CD4-positive, alpha-beta T cell (primary cell): Measurements from ENCODE around the gene ZSCAN2. TPM values are rescaled to one million over a fixed set of nuclear protein-coding genes. Genes with fewer than 3 reads are reported as not detected.
"Not testable (repeated sequence)": the region's sequence is repeated elsewhere in the genome, so short reads cannot be mapped to it uniquely, and the experiment has no call there.

ENCODE experiments used
- ATAC-seq: fragments of 200-7000 bp; cut with Tn5 transposase; one replicate; pipeline ENCODE4 v1.10.0; 2022; ENCODE audit warnings: mild to moderate bottlenecking; ENCODE audit not compliant: poor library complexity
- CTCF ChIA-PET: fragments of 350-600 bp; sonication (Branson Sonifier 250); formaldehyde crosslinking; loops from one replicate; lab custom pipeline; 2021; ENCODE audit warnings: antibody characterized with exemption, inconsistent platforms; lab: Charles Lee
- POLR2A ChIA-PET: fragments of 350-600 bp; sonication (Branson Sonifier 250); formaldehyde crosslinking; loops from one replicate; lab custom pipeline; 2021; ENCODE audit warnings: antibody characterized with exemption, inconsistent platforms; lab: Charles Lee
- DNase-seq, 14 experiments: peaks; one replicate each; pipeline ENCODE4 v3.0.0-alpha.2; 2013 to 2020; ENCODE audit warnings: mixed read lengths in 2 of 14
- H3K27ac ChIP-seq, 2 donors: one replicate each; pipeline versions ENCODE4 v1.5.1 to v1.7.0; 2013; ENCODE audit warnings: low read length in 2 of 2, low read depth in 1 of 2, mild to moderate bottlenecking in 1 of 2
- H3K27me3 ChIP-seq, 2 experiments: 1 replicate in 1 of 2; 2 replicates in 1 of 2; pipeline versions ENCODE4 v1.6.1 to v1.7.0; 2013; ENCODE audit warnings: low read length in 2 of 2, control low read depth in 1 of 2, mild to moderate bottlenecking in 1 of 2, moderate library complexity in 1 of 2; ENCODE audit not compliant: insufficient read depth in 2 of 2, control insufficient read depth in 1 of 2
- H3K36me3 ChIP-seq: one replicate; pipeline ENCODE4 v1.6.1; 2013; ENCODE audit warnings: low read length, control low read depth; ENCODE audit not compliant: insufficient read depth
- H3K4me1 ChIP-seq: one replicate; pipeline ENCODE4 v1.6.1; 2013; ENCODE audit warnings: low read length, control low read depth; ENCODE audit not compliant: insufficient read depth
- H3K4me3 ChIP-seq: one replicate; pipeline ENCODE4 v1.5.1; 2013; ENCODE audit warnings: mild to moderate bottlenecking, low read length, moderate library complexity
- H3K9me3 ChIP-seq, 2 experiments: 1 replicate in 1 of 2; 2 replicates in 1 of 2; pipeline versions ENCODE4 v1.6.1 to v1.7.0; 2013; ENCODE audit warnings: low read length in 2 of 2, mild to moderate bottlenecking in 2 of 2, control low read depth in 1 of 2, moderate library complexity in 1 of 2; ENCODE audit not compliant: control insufficient read depth in 1 of 2, insufficient read depth in 1 of 2
- H3K27ac Mint-ChIP-seq: one replicate; pipeline ENCODE4 v1.8.0; 2020; ENCODE audit warnings: mixed read lengths
- H3K27me3 Mint-ChIP-seq: one replicate; pipeline ENCODE4 v1.8.0; 2021; ENCODE audit warnings: mixed read lengths
- H3K36me3 Mint-ChIP-seq: one replicate; pipeline ENCODE4 v1.8.0; 2021; ENCODE audit warnings: low read depth, mixed read lengths
- H3K4me1 Mint-ChIP-seq: one replicate; pipeline ENCODE4 v1.8.0; 2021; ENCODE audit warnings: low read depth, mixed read lengths
- H3K4me3 Mint-ChIP-seq: one replicate; pipeline ENCODE4 v1.8.0; 2020; ENCODE audit warnings: mild to moderate bottlenecking, mixed read lengths
- H3K9me3 Mint-ChIP-seq: one replicate; pipeline ENCODE4 v1.8.0; 2020; ENCODE audit warnings: mixed read lengths
- CTCF ChIP-seq: fragments of 200-600 bp; IDR thresholded peaks from one replicate; pipeline ENCODE4 v1.8.0; 2022; ENCODE audit warnings: antibody characterized with exemption, mild to moderate bottlenecking
- intact Hi-C, 2 experiments: fragments of 100-400 bp; cut with DNase I in 1 of 2; cut with micrococcal nuclease in 1 of 2; formaldehyde crosslinking; loops; one replicate each; pipeline versions ENCODE4 v1.15.1 to v1.9.0; 2023 to 2025; cut with DNase I, micrococcal nuclease
- total RNA-seq, 174 experiments: library from RNA in 2 of 174; stranded (reverse) in 2 of 174; gene quantifications; one replicate each; pipeline ENCODE4 v1.2.3 and lab custom pipeline; 2021 to 2026

ZSCAN2 gene
- total RNA-seq, 2 experiments from 2014 or later, result 3.8 to 5.0 TPM

GRCh38 chr15:84570164-84570735 lies 30.6 kb upstream of the ZSCAN2 start:
- peak overlapping the region; percentile 92 for H3K4me3 Mint-ChIP-seq
- peak; percentile 11 to 72 (median 53) for DNase-seq
- Histone ChIP-seq H3K27me3 (no peaks in the 10 kb centered on the region), H3K27ac (peak overlapping the region in 1 of 2 donors; percentile 52), H3K9me3 (no peaks in the 10 kb centered on the region), H3K36me3 (no peaks in the 10 kb centered on the region), H3K4me3 (peak overlapping the region; percentile 84), H3K4me1 (peaks cover 18% of the 10 kb centered on the region)
- peak overlapping the region; percentile 70 for H3K27ac Mint-ChIP-seq
- no peaks in the 10 kb centered on the region for H3K9me3 Mint-ChIP-seq
- H3K27me3 Mint-ChIP-seq, result no peaks in the 10 kb centered on the region
- peaks cover 4% of the 10 kb centered on the region for H3K36me3 Mint-ChIP-seq
- H3K4me1 Mint-ChIP-seq, result peaks cover 8% of the 10 kb centered on the region
- CTCF ChIA-PET, result interaction anchor here (0.7 to 1.6 kb wide), 11 partner anchors 11 to 430 kb away, joined by 3 to 8 read pairs (median 4); partner anchors contain the start of gene ZSCAN2
- intact Hi-C loops, result no loop called here
- POLR2A ChIA-PET, result interaction anchor here (0.9 to 1.9 kb wide), 8 partner anchors 17 to 476 kb away, joined by 3 to 10 read pairs (median 6); partner anchors contain the start of gene SEC11A
- ATAC-seq, result peak; percentile 56
- no peak for TF ChIP-seq CTCF

GRCh38 chr15:84572231-84572630 lies 28.6 kb upstream of the ZSCAN2 start:
- no peaks in the 10 kb centered on the region for H3K27me3 ChIP-seq
- H3K4me3 ChIP-seq, result no peak overlapping the region
- intact Hi-C loops, result no loop called here
- H3K4me1 Mint-ChIP-seq, result peaks cover 8% of the 10 kb centered on the region
- no peak for DNase-seq
- POLR2A ChIA-PET, result interaction anchor here (1.1 to 3.0 kb wide), 3 partner anchors 16 to 82 kb away, joined by 3 to 7 read pairs (median 3); partner anchors contain the start of gene WDR73
- peak overlapping the region; percentile 92 for H3K4me3 Mint-ChIP-seq
- CTCF ChIA-PET, result interaction anchor here (1.8 kb wide), 1 partner anchor 15 kb away, joined by 4 read pairs; no protein-coding TSS in a partner anchor
- no peaks in the 10 kb centered on the region for H3K36me3 ChIP-seq
- no peaks in the 10 kb centered on the region for H3K9me3 ChIP-seq
- no peak for ATAC-seq
- peak overlapping the region; percentile 53 for H3K27ac Mint-ChIP-seq
- no peaks in the 10 kb centered on the region for H3K9me3 Mint-ChIP-seq
- H3K36me3 Mint-ChIP-seq, result peaks cover 4% of the 10 kb centered on the region
- H3K4me1 ChIP-seq, result peaks cover 18% of the 10 kb centered on the region
- H3K27ac ChIP-seq, result no peak overlapping the region
- H3K27me3 Mint-ChIP-seq, result no peaks in the 10 kb centered on the region
- no peak for TF ChIP-seq CTCF

GRCh38 chr15:84575493-84575892 lies 25.3 kb upstream of the ZSCAN2 start:
- Histone ChIP-seq H3K36me3 (no peaks in the 10 kb centered on the region), H3K9me3 (no peaks in the 10 kb centered on the region), H3K27me3 (no peaks in the 10 kb centered on the region), H3K27ac (no peak overlapping the region), H3K4me1 (peaks cover 7% of the 10 kb centered on the region), H3K4me3 (no peak overlapping the region)
- intact Hi-C loops, result no loop called here
- no peak for TF ChIP-seq CTCF
- no peaks in the 10 kb centered on the region for H3K27me3 Mint-ChIP-seq
- no peaks in the 10 kb centered on the region for H3K9me3 Mint-ChIP-seq
- POLR2A ChIA-PET, result interaction anchor here (1.4 kb wide), 1 partner anchor 170 kb away, joined by 4 read pairs; no protein-coding TSS in a partner anchor
- peaks cover 4% of the 10 kb centered on the region for H3K36me3 Mint-ChIP-seq
- CTCF ChIA-PET, result interaction anchor here (0.6 to 1.2 kb wide), 3 partner anchors 12 to 430 kb away, joined by 3 to 5 read pairs (median 3); no protein-coding TSS in a partner anchor
- H3K27ac Mint-ChIP-seq, result no peak overlapping the region
- no peak for ATAC-seq
- peaks cover 8% of the 10 kb centered on the region for H3K4me1 Mint-ChIP-seq
- DNase-seq, result no peak
- H3K4me3 Mint-ChIP-seq, result no peak overlapping the region

- H3K36me3 Mint-ChIP-seq, H3K27me3 ChIP-seq, H3K4me3 Mint-ChIP-seq, H3K9me3 Mint-ChIP-seq, CTCF ChIA-PET, POLR2A ChIA-PET, H3K4me1 Mint-ChIP-seq, ATAC-seq, H3K27me3 Mint-ChIP-seq, H3K27ac Mint-ChIP-seq, H3K4me1 ChIP-seq, H3K4me3 ChIP-seq, DNase-seq, intact Hi-C loops, H3K36me3 ChIP-seq, H3K9me3 ChIP-seq, H3K27ac ChIP-seq: not testable (repeated sequence)
Observed at GRCh38 chr15:84577891-84578290, 22.9 kb upstream of the ZSCAN2 start.

GRCh38 chr15:84579261-84579721 lies 21.5 kb upstream of the ZSCAN2 start:
- H3K9me3 Mint-ChIP-seq, H3K27me3 ChIP-seq, H3K27ac Mint-ChIP-seq, H3K27ac ChIP-seq, H3K36me3 Mint-ChIP-seq, H3K9me3 ChIP-seq, H3K36me3 ChIP-seq, intact Hi-C loops, ATAC-seq, CTCF ChIA-PET, H3K4me3 ChIP-seq, H3K27me3 Mint-ChIP-seq, H3K4me1 Mint-ChIP-seq, H3K4me3 Mint-ChIP-seq, DNase-seq, H3K4me1 ChIP-seq: not testable (repeated sequence)
- POLR2A ChIA-PET, result interaction anchor here (0.7 kb wide), 1 partner anchor 8 kb away, joined by 3 read pairs; no protein-coding TSS in a partner anchor
